MCF 10A (cell line): ENCODE data around the gene OSBPL2. TPM values are rescaled to one million over a fixed set of nuclear protein-coding genes. Genes with fewer than 3 reads are reported as not detected.

Source experiments
- BruUV-seq: library from RNA; stranded (reverse); fragments of 400-500 nt; replicated peaks from 2 replicates; lab custom pipeline; 2021; lab: Mats Ljungman, UMichigan
- CTCF ChIA-PET: fragments of 300-600 bp; sonication (Branson Sonifier 250); formaldehyde crosslinking; extraction: SDS; loops from one replicate; lab custom pipeline; 2021; ENCODE audit warnings: antibody characterized with exemption, inconsistent platforms; lab: Yijun Ruan, JAX
- POLR2A ChIA-PET: fragments of 300-600, 350-650 bp; sonication (Branson Sonifier 250); formaldehyde crosslinking; extraction: SDS; loops from one replicate; lab custom pipeline; 2020; ENCODE audit warnings: antibody characterized with exemption, inconsistent platforms; lab: Yijun Ruan, JAX
- DNase-seq: peaks from one replicate; pipeline ENCODE4 v3.0.0-alpha.2; 2018; ENCODE audit not compliant: unreplicated experiment
- H3K27ac Mint-ChIP-seq: one replicate; pipeline ENCODE4 v1.8.0; 2022; ENCODE audit warnings: mild to moderate bottlenecking, low read depth, mixed read lengths; ENCODE audit not compliant: unreplicated experiment
- H3K27me3 Mint-ChIP-seq: one replicate; pipeline ENCODE4 v1.8.0; 2022; ENCODE audit warnings: mixed read lengths; ENCODE audit not compliant: insufficient read depth, unreplicated experiment
- H3K36me3 Mint-ChIP-seq: one replicate; pipeline ENCODE4 v1.8.0; 2022; ENCODE audit warnings: mild to moderate bottlenecking, moderate library complexity, mixed read lengths; ENCODE audit not compliant: insufficient read depth, unreplicated experiment
- H3K4me1 Mint-ChIP-seq: one replicate; pipeline ENCODE4 v1.8.0; 2022; ENCODE audit warnings: mixed read lengths; ENCODE audit not compliant: insufficient read depth, unreplicated experiment
- H3K4me3 Mint-ChIP-seq: one replicate; pipeline ENCODE4 v1.8.0; 2022; ENCODE audit warnings: mild to moderate bottlenecking, moderate library complexity, mixed read lengths; ENCODE audit not compliant: unreplicated experiment
- H3K9me3 Mint-ChIP-seq: one replicate; pipeline ENCODE4 v1.8.0; 2022; ENCODE audit warnings: mixed read lengths; ENCODE audit not compliant: unreplicated experiment
- intact Hi-C: fragments of 100-400 bp; cut with micrococcal nuclease; formaldehyde crosslinking; loops from 2 replicates; pipeline ENCODE4 v1.14.1; 2022
- total RNA-seq: library from RNA; stranded (reverse); gene quantifications from 2 replicates; pipeline ENCODE4 v1.2.3, GENCODE V29; 2022
- TF ChIP-seq, protein P1 (sequence below): fragments of 200-600 bp; IDR thresholded peaks from one replicate; pipeline ENCODE4 v1.8.0; 2022; ENCODE audit warnings: antibody characterized with exemption, mild to moderate bottlenecking; ENCODE audit not compliant: unreplicated experiment

OSBPL2 gene
- total RNA-seq, 1 experiment from 2014 or later, result 38.8 TPM

DNA sequence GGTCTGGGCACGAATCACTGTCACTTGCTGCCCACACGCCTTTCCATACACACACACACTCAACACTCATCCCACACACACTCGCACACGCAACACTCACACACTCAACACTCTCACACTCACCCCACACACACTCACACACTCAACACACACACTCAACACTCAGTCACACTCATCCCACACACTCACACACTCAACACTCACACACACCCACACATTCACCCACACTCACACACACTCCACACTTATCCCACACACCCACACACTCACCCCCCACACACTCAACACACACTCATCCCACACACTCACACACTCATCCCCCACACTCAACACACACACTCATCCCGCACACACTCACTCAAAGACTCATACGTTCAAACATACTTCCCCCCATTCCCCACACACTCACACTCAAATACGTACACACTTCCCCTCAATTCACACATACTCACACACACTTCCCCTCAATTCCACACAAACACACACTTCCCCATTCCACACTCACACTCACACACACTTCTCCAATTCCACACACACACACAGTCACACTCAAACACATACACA lies 9.3 kb upstream of the OSBPL2 start:
- intact Hi-C loops, result no loop called here
- BruUV-seq, result no TSS peak
- Mint-ChIP-seq H3K4me1 (no peaks in the 10 kb centered on the region), H3K9me3 (no peaks in the 10 kb centered on the region), H3K27ac (no peak overlapping the region), H3K27me3 (peaks cover 30% of the 10 kb centered on the region), H3K4me3 (no peak overlapping the region), H3K36me3 (no peaks in the 10 kb centered on the region)
- POLR2A ChIA-PET, result no interaction called here
- DNase-seq, result no peak
- CTCF ChIA-PET, result no interaction called here
- TF ChIP-seq, protein P1, sequence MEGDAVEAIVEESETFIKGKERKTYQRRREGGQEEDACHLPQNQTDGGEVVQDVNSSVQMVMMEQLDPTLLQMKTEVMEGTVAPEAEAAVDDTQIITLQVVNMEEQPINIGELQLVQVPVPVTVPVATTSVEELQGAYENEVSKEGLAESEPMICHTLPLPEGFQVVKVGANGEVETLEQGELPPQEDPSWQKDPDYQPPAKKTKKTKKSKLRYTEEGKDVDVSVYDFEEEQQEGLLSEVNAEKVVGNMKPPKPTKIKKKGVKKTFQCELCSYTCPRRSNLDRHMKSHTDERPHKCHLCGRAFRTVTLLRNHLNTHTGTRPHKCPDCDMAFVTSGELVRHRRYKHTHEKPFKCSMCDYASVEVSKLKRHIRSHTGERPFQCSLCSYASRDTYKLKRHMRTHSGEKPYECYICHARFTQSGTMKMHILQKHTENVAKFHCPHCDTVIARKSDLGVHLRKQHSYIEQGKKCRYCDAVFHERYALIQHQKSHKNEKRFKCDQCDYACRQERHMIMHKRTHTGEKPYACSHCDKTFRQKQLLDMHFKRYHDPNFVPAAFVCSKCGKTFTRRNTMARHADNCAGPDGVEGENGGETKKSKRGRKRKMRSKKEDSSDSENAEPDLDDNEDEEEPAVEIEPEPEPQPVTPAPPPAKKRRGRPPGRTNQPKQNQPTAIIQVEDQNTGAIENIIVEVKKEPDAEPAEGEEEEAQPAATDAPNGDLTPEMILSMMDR, result no peak

DNA sequence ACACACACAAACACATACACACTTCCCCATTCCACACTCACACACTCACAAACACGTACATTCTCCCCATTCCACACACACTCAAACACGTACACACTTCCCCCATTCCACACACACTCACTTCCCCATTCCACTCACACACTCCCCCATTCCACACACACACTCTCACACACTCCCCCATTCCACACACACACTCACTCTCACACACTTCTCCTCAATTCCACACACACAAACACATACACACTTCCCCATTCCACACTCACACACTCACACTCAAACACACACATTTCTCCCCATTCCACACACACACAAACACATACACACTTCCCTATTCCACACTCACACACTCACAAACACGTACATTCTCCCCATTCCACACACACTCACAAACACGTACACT lies 8.7 kb upstream of the OSBPL2 start:
- intact Hi-C loops, result no loop called here
- no peaks in the 10 kb centered on the region for H3K36me3 Mint-ChIP-seq
- no peaks in the 10 kb centered on the region for H3K9me3 Mint-ChIP-seq
- no peak overlapping the region for H3K27ac Mint-ChIP-seq
- TF ChIP-seq, protein P1, result no peak
- H3K4me1 Mint-ChIP-seq, result no peaks in the 10 kb centered on the region
- CTCF ChIA-PET, result no interaction called here
- DNase-seq, result no peak
- POLR2A ChIA-PET, result no interaction called here
- no peak overlapping the region for H3K4me3 Mint-ChIP-seq
- BruUV-seq, result no TSS peak
- peaks cover 24% of the 10 kb centered on the region for H3K27me3 Mint-ChIP-seq

DNA sequence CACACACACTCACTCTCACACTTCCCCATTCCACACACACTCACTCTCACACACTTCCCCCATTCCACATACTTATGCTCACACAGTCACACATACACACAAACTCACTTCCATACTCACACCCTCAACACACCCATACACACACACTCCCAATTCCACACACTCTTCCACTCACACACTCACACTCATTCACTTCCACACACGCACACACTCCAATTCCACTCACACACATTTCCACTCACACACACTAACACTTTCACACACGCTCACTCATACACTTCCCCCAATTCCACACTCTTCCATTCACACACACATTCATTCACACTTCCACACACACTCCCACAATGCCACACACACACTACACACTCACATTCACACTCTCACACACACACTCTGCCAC lies 8.0 kb upstream of the OSBPL2 start:
- H3K4me3 Mint-ChIP-seq, result no peak overlapping the region
- no peaks in the 10 kb centered on the region for H3K9me3 Mint-ChIP-seq
- BruUV-seq, result no TSS peak
- intact Hi-C loops, result no loop called here
- peaks cover 18% of the 10 kb centered on the region for H3K27me3 Mint-ChIP-seq
- CTCF ChIA-PET, result interaction anchor here (1.0 kb wide), 1 partner anchor 88 kb away, joined by 3 read pairs; no protein-coding TSS in a partner anchor
- TF ChIP-seq, protein P1, result no peak
- DNase-seq, result no peak
- H3K36me3 Mint-ChIP-seq, result no peaks in the 10 kb centered on the region
- no peak overlapping the region for H3K27ac Mint-ChIP-seq
- H3K4me1 Mint-ChIP-seq, result no peaks in the 10 kb centered on the region
- POLR2A ChIA-PET, result no interaction called here

- no peak overlapping the region for H3K27ac Mint-ChIP-seq
- peaks cover 14% of the 10 kb centered on the region for H3K27me3 Mint-ChIP-seq
- CTCF ChIA-PET, result interaction anchor here (1.0 kb wide), 1 partner anchor 89 kb away, joined by 3 read pairs; no protein-coding TSS in a partner anchor
- no peaks in the 10 kb centered on the region for H3K36me3 Mint-ChIP-seq
- no peaks in the 10 kb centered on the region for H3K9me3 Mint-ChIP-seq
- no TSS peak for BruUV-seq
- DNase-seq, result no peak
- intact Hi-C loops, result no loop called here
- TF ChIP-seq, protein P1, result no peak
- POLR2A ChIA-PET, result interaction anchor here (0.6 kb wide), 1 partner anchor 9 kb away, joined by 3 read pairs; no protein-coding TSS in a partner anchor
- no peaks in the 10 kb centered on the region for H3K4me1 Mint-ChIP-seq
- H3K4me3 Mint-ChIP-seq, result no peak overlapping the region
Measured at GRCh38 chr20:62230696-62231095, 7.6 kb upstream of the OSBPL2 start.
